Spleen (tissue), 11 donors: Measurements from ENCODE around the gene SLC9A3. TPM values are rescaled to one million over a fixed set of nuclear protein-coding genes. Genes with fewer than 3 reads are reported as not detected.

ENCODE experiments used
- DNase-seq: peaks from one replicate; pipeline ENCODE4 v3.0.0-alpha.2; 2020
- H3K27ac ChIP-seq, 8 donors: fragments of 200-600 bp; sonication (generic) in 7 of 8; 1 replicate in 4 of 8; 2 replicates in 4 of 8; pipeline versions ENCODE4 v1.5.0 to v1.8.0; 2016 to 2021; ENCODE audit warnings: inconsistent platforms in 4 of 8, mild to moderate bottlenecking in 4 of 8, moderate library complexity in 1 of 8
- H3K27me3 ChIP-seq, 7 donors: fragments of 200-600 bp; sonication (generic) in 6 of 7; replicated peaks in 1 of 7; 1 replicate in 4 of 7; 2 replicates in 3 of 7; pipeline versions ENCODE4 v1.5.0 to v1.8.0; 2016 to 2021; ENCODE audit warnings: inconsistent platforms in 3 of 7, mild to moderate bottlenecking in 1 of 7
- H3K36me3 ChIP-seq, 6 donors: fragments of 200-600 bp; sonication (generic) in 5 of 6; 1 replicate in 4 of 6; 2 replicates in 2 of 6; pipeline versions ENCODE4 v1.5.0 to v1.8.0; 2016 to 2021; ENCODE audit warnings: inconsistent platforms in 2 of 6
- H3K4me1 ChIP-seq, 6 donors: fragments of 200-600 bp; sonication (generic) in 5 of 6; 1 replicate in 3 of 6; 2 replicates in 3 of 6; pipeline versions ENCODE4 v1.5.0 to v1.8.0; 2016 to 2021; ENCODE audit warnings: inconsistent platforms in 3 of 6
- H3K4me3 ChIP-seq, 8 donors: fragments of 200-600 bp; sonication (generic) in 7 of 8; 1 replicate in 4 of 8; 2 replicates in 4 of 8; pipeline versions ENCODE4 v1.5.0 to v1.8.0; 2016 to 2021; ENCODE audit warnings: inconsistent platforms in 4 of 8, mild to moderate bottlenecking in 4 of 8, moderate library complexity in 2 of 8
- H3K9me3 ChIP-seq, 8 donors: fragments of 200-600 bp; sonication (generic) in 7 of 8; 1 replicate in 4 of 8; 2 replicates in 4 of 8; pipeline versions ENCODE4 v1.5.0 to v1.8.0; 2016 to 2021; ENCODE audit warnings: inconsistent platforms in 4 of 8
- CTCF ChIP-seq, 11 experiments: fragments of 200-600 bp in 7 of 11; fragments of 450-650 bp in 4 of 11; sonication (generic) in 4 of 11; IDR thresholded peaks in 8 of 11; conservative IDR thresholded peaks in 3 of 11; 1 replicate in 7 of 11; 2 replicates in 4 of 11; pipeline versions ENCODE4 v1.4.0 to v1.8.0; 2016 to 2021; ENCODE audit warnings: antibody characterized with exemption in 11 of 11, inconsistent platforms in 4 of 11, mild to moderate bottlenecking in 1 of 11
- POLR2A ChIP-seq, 3 donors: fragments of 450-650 bp; IDR thresholded peaks; one replicate each; pipeline ENCODE4 v1.5.1; 2017; ENCODE audit warnings: antibody characterized with exemption in 3 of 3, mild to moderate bottlenecking in 1 of 3
- POLR2AphosphoS5 ChIP-seq, 3 donors: sonication (generic); formaldehyde crosslinking; IDR thresholded peaks; one replicate each; pipeline ENCODE4 v1.5.1; 2017; ENCODE audit warnings: antibody characterized with exemption in 3 of 3
- WGBS, 5 donors: extraction: QIAGEN DNeasy Blood & Tissue Kit in 3 of 5; methylation state at CpG; one replicate each; pipeline versions ENCODE4 v1.1.5 to v1.1.7; 2013 to 2018; 5-methylcytosine and 5-hydroxymethylcytosine counted together
- intact Hi-C: fragments of 100-400 bp; cut with DNase I; formaldehyde crosslinking; loops from one replicate; pipeline ENCODE4 v1.15.0; 2023; ENCODE audit warnings: low total_unique reads
- polyA plus RNA-seq, 3 donors: library from polyadenylated mRNA; stranded (reverse); fragments of 200-250 nt; gene quantifications; one replicate each; pipeline ENCODE4 v1.2.1, GENCODE V29; 2013
- total RNA-seq, 7 donors: library from RNA; depleted of rRNA in 3 of 7; stranded (reverse); fragments of >200 nt in 3 of 7; fragmentation: NEBNext Ultra II Directional in 4 of 7; extraction: Animal tissue kit (Norgen Biotek cat#: 25700) in 4 of 7; gene quantifications; one replicate each; pipeline versions ENCODE4 v1.1.0 to v1.2.1, GENCODE V29; 2016 to 2021
- donor health status: healthy with polysubstance abuse.
- donor health status: DM: no; HTN: no; CAD: no; lungs with moderate emphysema.
- donor health status: DM: no; HTN: no; CAD: no.
- donor health status: Bipolar disorder and iron deficiency.
- donor health status: healthy.
- donor health status: DM: no; HTN: no; CAD: no.
- donor health status: DM: yes; HTN: yes; CAD: no.

Gene SLC9A3
- total and polyA plus RNA-seq, 10 donors: 1.0 to 3.2 (median 1.5) TPM

GRCh38 chr5:446066-446882 lies 78.0 kb downstream of the SLC9A3 start:
- no peak overlapping the region for H3K27ac ChIP-seq
- H3K9me3 ChIP-seq: peaks cover 0 to 9% (median 6%) of the 10 kb centered on the region in 8 donors
- intact Hi-C loops: no loop called here
- H3K4me3 ChIP-seq: no peak overlapping the region
- no peak for TF ChIP-seq POLR2AphosphoS5 (IDR thresholded peaks at IDR 0.05)
- TF ChIP-seq POLR2A (IDR thresholded peaks at IDR 0.05): no peak
- no peak for TF ChIP-seq CTCF (IDR thresholded peaks at IDR 0.05 in 8 of 11, conservative IDR thresholded peaks at IDR 0.05 in 3 of 11)
- peaks cover 14 to 76% (median 36%) of the 10 kb centered on the region in 6 donors for H3K4me1 ChIP-seq
- DNase-seq: peak; percentile 68
- peaks cover 0 to 57% (median 44%) of the 10 kb centered on the region in 6 donors for H3K36me3 ChIP-seq
- WGBS, 5 donors: 88 to 94% (median 90%) methylated on average over 17 to 19 of the region's 19 CpGs
- no peaks in the 10 kb centered on the region for H3K27me3 ChIP-seq

- DNase-seq: peak; percentile 44
- WGBS, 5 donors: 88 to 94% (median 91%) methylated on average over 7 to 10 of the region's 10 CpGs
Observed at GRCh38 chr5:445591-445990, 78.7 kb downstream of the SLC9A3 start.

GRCh38 chr5:444226-444625 lies 80.0 kb downstream of the SLC9A3 start:
- peak overlapping the region in 2 of 8 donors; percentile 91 to 92 for H3K27ac ChIP-seq
- no peaks in the 10 kb centered on the region for H3K9me3 ChIP-seq
- H3K4me3 ChIP-seq: peak overlapping the region in 7 of 8 donors; percentile 84 to 97 (median 90)
- TF ChIP-seq CTCF (IDR thresholded peaks at IDR 0.05 in 8 of 11, conservative IDR thresholded peaks at IDR 0.05 in 3 of 11): no peak
- TF ChIP-seq POLR2AphosphoS5 (IDR thresholded peaks at IDR 0.05): no peak
- no peak for TF ChIP-seq POLR2A (IDR thresholded peaks at IDR 0.05)
- peaks cover 0 to 37% (median 24%) of the 10 kb centered on the region in 6 donors for H3K36me3 ChIP-seq
- 79 to 92% (median 85%) methylated on average over 8 of the region's 8 CpGs for WGBS, 5 donors
- H3K4me1 ChIP-seq: peaks cover 14 to 87% (median 44%) of the 10 kb centered on the region in 6 donors
- H3K27me3 ChIP-seq: no peaks in the 10 kb centered on the region
- intact Hi-C loops: no loop called here
- DNase-seq: peak; percentile 57

More at GRCh38 chr5:445591-445990, 78.7 kb downstream of the SLC9A3 start:
- intact Hi-C loops: no loop called here
- no peak overlapping the region for H3K4me3 ChIP-seq
- H3K36me3 ChIP-seq: peaks cover 0 to 50% (median 37%) of the 10 kb centered on the region in 6 donors
- peaks cover 0 to 2% (median 0%) of the 10 kb centered on the region in 8 donors for H3K9me3 ChIP-seq
- H3K27ac ChIP-seq: no peak overlapping the region
- no peaks in the 10 kb centered on the region for H3K27me3 ChIP-seq
- H3K4me1 ChIP-seq: peaks cover 14 to 81% (median 39%) of the 10 kb centered on the region in 6 donors
- no peak for TF ChIP-seq POLR2A (IDR thresholded peaks at IDR 0.05)
- no peak for TF ChIP-seq CTCF (IDR thresholded peaks at IDR 0.05 in 8 of 11, conservative IDR thresholded peaks at IDR 0.05 in 3 of 11)
- no peak for TF ChIP-seq POLR2AphosphoS5 (IDR thresholded peaks at IDR 0.05)
